GM12873 (cell line): Measurements from ENCODE around the gene ARAP3.

Experiments
- TF ChIP-seq, protein P1 (sequence below): IDR thresholded peaks from 2 replicates; pipeline ENCODE4 v1.5.1; 2012; ENCODE audit warnings: low read depth, mild to moderate bottlenecking, moderate library complexity, low read length, control low read depth; ENCODE audit not compliant: insufficient read depth; ENCODE audit errors: missing control alignments

ARAP3 gene

GRCh38 chr5:141617682-141618029 is 64.4 kb downstream of the ARAP3 start:
- TF ChIP-seq, protein P1, sequence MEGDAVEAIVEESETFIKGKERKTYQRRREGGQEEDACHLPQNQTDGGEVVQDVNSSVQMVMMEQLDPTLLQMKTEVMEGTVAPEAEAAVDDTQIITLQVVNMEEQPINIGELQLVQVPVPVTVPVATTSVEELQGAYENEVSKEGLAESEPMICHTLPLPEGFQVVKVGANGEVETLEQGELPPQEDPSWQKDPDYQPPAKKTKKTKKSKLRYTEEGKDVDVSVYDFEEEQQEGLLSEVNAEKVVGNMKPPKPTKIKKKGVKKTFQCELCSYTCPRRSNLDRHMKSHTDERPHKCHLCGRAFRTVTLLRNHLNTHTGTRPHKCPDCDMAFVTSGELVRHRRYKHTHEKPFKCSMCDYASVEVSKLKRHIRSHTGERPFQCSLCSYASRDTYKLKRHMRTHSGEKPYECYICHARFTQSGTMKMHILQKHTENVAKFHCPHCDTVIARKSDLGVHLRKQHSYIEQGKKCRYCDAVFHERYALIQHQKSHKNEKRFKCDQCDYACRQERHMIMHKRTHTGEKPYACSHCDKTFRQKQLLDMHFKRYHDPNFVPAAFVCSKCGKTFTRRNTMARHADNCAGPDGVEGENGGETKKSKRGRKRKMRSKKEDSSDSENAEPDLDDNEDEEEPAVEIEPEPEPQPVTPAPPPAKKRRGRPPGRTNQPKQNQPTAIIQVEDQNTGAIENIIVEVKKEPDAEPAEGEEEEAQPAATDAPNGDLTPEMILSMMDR = no peak

DNA sequence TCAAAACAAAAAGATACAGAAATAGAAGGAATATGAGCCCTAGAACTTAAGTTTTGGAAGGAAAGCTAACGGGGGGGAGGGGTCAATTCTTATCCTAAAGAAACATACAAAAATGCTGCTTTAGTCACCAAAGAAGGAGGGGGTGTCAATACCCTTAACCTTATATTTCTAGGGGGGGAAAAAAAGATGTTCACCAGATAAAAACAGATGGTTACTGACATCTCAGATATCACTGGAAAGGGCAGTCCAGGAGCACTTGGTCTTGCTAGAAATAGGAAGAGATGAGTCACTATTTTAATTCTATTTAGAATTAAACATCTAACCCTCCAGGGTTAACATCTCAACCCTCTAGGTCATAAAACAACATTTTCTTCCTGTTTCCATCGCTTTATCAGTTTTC is 64.9 kb downstream of the ARAP3 start:
- TF ChIP-seq, protein P1 = no peak

DNA sequence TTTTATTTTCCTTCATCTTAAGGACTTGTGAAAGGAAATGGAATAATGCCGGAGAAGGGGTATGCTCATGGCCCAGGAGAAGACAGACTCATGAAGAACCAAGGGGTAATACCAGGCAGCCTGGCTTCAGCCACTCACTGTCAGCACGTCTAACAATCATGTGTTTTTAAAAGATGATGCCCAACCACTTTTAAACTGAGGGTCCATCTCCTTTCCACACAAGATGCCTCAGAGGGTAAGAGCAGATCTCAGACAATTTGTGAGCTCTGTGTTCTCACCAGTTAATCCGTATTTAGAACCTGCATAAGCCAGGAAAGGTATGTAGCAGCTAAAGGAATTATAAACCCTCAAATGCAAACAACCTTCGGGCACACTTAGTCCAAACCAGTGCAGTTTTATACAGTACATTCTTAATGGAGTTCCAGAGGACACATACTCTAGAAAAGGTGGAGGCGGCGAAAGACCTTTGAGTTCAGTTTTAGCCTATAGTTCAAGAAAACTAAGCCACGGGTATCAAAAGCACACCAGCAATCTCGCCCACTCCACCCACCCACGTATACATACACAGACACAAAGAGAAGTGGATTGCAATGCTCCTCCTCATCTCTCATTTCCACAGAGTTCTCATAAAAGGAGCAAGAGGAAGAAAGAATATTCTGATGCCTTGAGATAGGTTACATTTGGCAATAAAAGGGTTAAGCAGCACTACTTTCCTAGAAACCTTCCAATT is 65.9 kb downstream of the ARAP3 start:
- TF ChIP-seq, protein P1 = no peak

DNA sequence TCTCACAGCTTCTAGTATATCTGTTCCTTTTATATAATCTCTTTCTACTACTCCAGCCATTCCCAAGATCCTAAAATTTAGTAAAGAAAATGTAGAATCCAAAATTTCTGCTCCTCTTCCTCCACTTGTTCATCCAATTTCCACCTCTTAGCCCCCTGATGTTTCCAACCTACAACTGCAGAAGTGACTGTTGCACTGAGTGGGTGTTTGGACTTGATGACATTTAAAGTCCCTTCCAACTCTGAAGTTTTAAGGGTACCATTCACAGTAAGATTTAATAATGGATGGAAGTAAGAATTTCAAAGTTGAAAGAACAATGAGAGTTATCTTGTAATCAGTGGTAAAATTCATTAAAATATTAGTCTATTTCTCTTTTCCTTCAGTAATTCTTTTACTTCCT is 68.7 kb downstream of the ARAP3 start:
- TF ChIP-seq, protein P1 = no peak

GRCh38 chr5:141611289-141611688 is 70.7 kb downstream of the ARAP3 start:
- TF ChIP-seq, protein P1 = no peak

DNA sequence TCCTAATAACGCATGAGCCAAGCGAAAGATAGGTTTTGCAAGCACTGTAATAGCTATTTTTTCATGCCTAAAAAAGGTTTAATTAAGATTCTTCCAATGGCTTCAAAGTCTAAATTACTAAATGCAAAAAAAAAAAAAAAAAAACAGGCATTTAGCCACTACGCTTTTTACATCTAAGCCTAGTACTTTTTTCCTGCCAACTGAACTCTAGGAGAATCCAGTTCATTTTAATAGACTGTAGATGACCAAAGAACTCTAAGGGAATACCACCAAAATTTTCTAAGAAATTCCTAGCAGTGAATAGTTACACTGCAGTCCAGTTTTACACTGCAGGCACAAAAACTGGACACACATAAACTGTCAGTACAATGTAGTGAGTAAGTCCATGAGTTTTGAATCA is 73.0 kb downstream of the ARAP3 start:
- TF ChIP-seq, protein P1 = no peak

DNA sequence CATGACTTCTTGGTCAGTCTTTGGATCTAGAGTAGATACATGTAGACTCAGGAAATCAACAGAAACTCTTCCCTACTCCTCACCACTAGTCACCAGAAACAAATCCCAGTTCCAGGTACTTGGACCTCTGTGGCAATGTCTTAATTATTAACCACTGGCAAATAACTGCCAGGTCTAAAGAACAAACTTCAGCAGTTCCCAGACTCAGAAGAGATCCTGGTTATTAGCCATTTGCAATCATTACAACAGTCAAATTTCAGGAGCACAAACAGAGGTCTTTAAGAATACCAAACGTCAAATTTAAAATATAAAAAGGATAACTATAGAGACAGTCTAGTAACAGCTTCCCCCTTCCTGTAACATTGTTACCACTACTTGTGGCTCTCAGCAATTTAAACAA is 73.5 kb downstream of the ARAP3 start:
- TF ChIP-seq, protein P1 = no peak
